GM18867 (cell line): ENCODE measurements around the gene ATP9B.
A peak's percentile ranks its signal among the peaks of the same experiment; 100 is the strongest.

ENCODE experiments used
- ATAC-seq: cut with Tn5 transposase; IDR thresholded peaks from one replicate; pipeline ENCODE4 v1.9.1; 2021; ENCODE audit warnings: mild to moderate bottlenecking, moderate library complexity; ENCODE audit not compliant: unreplicated experiment

Gene ATP9B, protein sequence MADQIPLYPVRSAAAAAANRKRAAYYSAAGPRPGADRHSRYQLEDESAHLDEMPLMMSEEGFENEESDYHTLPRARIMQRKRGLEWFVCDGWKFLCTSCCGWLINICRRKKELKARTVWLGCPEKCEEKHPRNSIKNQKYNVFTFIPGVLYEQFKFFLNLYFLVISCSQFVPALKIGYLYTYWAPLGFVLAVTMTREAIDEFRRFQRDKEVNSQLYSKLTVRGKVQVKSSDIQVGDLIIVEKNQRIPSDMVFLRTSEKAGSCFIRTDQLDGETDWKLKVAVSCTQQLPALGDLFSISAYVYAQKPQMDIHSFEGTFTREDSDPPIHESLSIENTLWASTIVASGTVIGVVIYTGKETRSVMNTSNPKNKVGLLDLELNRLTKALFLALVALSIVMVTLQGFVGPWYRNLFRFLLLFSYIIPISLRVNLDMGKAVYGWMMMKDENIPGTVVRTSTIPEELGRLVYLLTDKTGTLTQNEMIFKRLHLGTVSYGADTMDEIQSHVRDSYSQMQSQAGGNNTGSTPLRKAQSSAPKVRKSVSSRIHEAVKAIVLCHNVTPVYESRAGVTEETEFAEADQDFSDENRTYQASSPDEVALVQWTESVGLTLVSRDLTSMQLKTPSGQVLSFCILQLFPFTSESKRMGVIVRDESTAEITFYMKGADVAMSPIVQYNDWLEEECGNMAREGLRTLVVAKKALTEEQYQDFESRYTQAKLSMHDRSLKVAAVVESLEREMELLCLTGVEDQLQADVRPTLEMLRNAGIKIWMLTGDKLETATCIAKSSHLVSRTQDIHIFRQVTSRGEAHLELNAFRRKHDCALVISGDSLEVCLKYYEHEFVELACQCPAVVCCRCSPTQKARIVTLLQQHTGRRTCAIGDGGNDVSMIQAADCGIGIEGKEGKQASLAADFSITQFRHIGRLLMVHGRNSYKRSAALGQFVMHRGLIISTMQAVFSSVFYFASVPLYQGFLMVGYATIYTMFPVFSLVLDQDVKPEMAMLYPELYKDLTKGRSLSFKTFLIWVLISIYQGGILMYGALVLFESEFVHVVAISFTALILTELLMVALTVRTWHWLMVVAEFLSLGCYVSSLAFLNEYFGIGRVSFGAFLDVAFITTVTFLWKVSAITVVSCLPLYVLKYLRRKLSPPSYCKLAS

DNA sequence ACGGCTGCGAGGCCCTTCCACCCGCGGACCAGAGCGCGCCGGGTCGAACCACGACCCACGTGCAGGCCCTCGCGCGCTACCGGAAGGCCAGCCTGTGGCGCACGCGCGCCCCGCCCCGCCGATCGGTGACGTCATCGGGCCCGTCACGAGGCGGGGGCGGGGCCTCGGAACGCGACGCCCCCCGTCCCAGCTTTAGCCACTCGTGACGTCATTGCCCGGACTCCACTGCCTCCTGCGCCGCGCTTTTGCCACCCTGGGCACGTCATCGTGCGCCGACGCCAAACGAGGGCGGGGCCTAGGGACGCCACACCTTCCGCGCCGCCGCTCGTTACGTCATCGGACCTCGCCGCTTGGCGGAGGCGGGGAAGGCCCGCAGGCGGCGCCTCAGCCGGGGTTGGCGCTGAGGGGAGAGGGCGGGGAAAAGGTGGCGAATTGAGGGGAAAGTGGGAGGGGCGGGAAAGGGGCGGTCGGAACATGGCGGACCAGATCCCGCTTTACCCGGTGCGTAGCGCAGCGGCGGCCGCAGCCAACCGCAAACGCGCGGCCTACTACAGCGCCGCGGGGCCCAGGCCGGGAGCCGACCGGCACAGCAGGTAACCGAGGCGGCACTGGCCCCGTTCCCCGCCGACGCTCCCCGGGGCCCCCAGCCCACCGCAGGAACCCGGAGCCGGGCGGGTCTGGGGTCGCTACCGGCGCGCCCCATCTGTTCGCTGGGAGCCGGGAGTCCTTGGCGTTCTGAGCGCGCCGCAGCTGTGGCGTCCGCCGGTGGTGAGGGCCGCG lies at the start of gene ATP9B:
Gene ATP9B (plus strand): TSS at position 458 of the 780 bp plus-strand sequence. CDS start 17 bp downstream, at position 475.
- ATAC-seq, result peak; percentile 89

DNA sequence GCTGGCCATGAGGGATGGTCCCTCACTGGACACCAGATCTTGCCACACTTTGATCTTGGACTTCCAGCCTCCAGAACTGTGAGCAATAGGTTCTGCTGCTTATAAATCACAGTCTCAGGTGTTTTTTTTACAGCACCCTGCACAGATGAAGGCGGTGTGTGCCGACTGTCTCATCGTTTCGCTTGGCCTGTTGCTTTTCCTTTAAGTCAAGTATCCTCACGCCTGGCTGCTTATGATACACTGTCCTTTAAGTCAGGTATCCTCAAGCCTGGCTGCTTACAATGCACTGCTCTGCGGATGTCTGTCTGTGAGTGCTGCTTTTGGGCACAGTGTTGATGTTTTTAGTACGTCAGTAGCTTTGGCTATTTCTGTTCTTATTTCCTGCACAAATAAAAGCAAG lies 49.3 kb upstream of the ATP9B start:
- no peak for ATAC-seq

DNA sequence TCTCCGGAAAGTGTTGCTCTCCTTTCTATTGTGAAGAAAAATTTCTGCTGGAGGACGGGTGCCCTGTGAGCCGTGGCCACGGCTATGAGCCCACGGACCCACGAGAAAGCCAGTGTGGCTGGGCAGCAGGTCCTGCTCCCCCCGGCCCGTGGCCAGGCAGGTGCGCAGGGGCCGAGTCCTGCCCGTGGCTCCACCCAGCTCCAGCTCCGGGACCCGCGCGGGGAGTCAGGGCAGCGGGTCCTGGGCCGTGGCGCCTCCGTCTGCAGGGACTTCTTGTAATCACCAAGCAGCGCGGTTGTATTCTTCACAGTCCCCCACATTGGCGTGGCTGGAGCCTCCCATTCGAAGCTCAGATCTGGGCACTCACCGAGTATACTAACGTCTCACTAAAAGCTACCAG lies 46.6 kb upstream of the ATP9B start:
- ATAC-seq, result no peak

DNA sequence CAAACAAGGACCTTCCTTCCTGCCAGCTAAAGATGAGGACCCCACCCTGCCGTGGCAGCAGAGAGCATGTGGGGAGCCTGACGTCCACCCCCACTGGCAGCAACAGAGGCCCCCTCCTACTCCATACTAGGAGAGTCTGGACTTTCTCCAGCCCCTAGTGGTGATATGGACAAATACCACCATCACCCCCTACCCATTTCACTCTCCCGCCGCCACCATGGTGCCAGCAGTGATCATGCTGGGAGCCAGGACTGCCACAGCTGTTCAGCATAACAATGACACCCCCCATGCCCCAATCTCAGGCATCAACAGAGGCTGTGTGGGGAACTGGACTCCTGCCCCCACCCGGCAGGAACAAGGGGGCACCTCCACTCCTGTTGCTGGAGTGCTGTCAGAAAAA lies 42.7 kb upstream of the ATP9B start:
- no peak for ATAC-seq

DNA sequence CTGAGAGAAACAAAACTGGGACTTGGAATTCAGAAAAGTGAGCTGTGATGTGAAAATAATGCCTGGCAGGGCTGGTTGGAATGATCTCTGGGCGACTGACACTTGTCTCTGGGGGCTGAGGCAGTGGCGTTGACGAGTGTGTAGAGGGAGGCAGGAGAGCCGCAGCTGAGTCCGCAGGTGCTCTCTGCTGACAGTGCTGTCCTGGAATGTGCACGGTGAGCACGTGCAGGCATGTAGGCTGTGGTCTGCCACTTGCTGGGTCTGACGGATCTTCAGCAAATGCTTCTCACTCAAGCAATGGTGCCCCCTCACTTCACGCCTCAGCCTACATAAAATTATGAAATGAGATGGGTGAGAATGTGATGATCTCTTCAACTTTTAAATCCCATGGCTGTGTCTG lies 38.5 kb upstream of the ATP9B start:
- ATAC-seq, result no peak

DNA sequence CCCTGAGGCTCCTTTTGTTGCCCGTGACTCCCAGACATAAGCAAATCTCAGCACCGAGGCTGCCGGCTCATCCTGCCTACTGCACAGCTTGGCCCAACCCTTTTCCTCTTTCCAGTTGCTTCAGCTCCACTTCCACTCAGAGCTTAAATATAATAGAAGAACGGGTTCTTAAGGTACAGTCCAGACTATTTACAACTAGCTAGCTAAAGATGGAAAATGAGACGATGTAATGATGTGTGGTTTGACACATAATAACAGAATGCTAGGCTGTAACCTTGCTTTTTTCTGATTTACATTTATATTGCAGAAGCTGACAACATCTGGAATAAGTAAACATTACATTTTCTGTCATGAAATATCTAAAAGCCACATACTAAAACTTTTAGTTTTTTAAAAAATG lies 26.9 kb upstream of the ATP9B start:
- no peak for ATAC-seq

DNA sequence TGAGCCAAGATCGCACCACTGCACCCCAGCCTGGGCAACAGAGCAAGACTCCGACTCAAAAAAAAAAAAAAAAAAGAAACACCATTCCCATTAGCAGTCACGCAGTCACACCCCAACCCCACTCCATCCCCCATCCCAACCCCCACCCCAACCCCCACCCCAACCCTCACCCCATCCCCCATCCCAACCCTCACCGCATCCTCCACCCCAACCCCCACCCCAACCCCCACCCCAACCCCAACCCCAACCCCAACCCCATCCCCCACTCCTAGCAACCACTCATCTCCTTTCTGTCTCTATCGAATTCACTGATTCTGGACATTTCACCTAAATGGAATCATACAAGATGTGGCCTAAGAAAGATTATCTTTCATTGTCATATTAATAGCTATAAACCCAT lies 25.9 kb upstream of the ATP9B start:
- ATAC-seq, result no peak

DNA sequence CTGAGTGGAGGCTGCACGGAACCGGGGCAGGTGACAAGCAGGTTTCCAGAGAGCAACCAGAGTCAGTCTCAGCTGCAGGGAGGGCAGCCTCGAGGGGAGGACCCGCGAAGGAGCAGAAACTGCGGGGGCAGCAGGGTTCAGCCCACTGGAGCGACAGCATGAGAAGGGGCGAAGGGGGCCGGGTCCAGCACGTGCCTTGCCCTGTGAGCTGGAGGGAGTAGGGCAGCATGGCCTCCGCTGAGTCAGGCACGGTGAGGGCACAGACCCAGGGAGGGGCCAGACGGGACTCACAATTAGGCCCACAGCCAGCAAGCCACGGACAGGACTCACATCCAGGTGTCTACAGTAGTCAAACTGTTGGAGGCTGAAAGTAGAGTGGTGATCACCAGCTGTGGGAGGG lies 22.7 kb upstream of the ATP9B start:
- ATAC-seq, result no peak

DNA sequence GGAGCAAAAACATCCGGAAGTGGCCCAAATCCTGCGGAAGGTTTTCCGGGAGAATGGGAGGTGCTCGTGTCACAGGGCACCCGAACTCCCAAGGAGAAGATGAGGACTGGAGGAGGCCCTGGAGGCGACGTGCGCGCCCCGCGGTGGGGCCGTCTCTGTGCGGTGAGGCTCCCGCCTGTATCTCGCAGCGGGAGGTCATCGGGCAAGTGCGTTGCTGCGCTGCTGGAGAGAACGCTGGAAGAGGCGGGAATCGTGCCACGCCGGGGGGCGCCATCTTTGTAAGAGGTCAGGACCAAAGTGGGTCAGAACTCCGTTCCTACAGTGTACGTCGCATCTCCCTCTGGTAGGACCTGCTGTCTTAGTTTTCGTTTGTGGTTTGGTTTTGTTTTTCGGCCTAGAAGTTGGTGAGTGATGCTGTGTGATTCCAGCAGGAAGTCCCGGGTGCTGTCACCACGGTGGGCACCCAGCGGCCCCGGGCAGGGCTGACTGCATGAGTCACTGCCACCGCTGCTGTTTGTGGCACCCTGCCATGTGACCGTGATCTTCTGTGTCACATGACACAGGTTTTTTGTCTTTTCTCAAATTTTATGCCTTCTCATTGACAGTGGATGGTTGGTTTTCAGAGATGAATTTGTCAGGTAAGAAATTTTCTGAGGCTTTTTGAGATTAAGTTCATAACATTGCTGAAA lies 21.5 kb upstream of the ATP9B start:
- no peak for ATAC-seq

DNA sequence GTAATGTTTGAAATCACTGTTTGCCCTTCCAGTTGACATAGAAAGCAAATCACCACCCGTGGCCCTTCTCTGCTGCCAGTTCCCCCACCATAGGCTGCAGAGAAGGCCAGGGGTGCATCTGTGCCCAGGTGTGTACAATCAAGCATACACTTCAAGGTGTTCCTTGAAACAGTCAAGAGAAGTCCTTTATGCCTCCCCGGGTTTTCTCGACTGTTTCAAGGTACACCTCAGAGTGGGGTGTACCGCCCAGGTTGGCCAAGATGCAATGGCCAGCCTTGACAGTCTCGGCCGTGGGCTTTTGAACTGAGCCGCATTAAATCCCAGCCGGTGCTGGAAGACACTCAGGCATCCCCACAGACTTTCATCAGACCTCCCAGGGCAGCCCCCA lies 21.0 kb upstream of the ATP9B start:
- no peak for ATAC-seq

DNA sequence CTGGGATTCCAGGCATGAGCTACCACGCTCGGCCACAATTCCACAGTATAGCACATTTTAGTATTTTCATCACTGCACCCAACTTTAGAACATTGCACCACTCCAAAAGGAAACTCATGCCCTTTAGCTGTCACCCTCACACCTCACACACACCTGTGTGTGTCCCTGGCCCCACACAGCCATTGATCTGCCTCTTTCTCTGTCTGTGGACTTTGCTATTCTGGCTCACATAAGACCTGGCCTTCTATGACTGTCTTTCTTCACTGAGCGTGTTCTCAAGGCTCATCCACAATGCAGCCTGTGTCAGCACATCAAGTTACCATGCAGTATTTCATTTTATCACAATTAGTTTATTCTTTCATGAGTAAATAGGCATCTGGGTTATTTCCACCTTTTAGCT lies 19.7 kb upstream of the ATP9B start:
- no peak for ATAC-seq

DNA sequence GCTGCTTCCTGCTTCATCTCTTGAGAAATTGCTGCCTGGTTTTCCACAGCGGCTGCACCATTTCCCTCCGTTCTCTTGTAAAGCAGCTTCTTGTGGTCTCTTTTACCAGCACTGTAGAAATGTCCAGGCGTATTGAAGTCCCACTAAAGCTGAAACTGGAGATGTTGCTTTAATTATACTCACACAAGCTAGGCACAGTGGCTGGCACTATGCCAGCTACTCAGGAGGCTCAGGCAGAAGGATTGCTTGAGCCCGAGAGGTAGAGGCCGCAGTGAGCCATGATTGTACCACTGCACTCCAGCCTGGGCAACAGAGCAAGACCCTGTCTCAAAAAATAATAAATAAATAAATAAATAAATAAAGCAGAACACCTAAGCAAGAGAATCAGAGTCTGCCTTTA lies 19.2 kb upstream of the ATP9B start:
- ATAC-seq, result no peak

DNA sequence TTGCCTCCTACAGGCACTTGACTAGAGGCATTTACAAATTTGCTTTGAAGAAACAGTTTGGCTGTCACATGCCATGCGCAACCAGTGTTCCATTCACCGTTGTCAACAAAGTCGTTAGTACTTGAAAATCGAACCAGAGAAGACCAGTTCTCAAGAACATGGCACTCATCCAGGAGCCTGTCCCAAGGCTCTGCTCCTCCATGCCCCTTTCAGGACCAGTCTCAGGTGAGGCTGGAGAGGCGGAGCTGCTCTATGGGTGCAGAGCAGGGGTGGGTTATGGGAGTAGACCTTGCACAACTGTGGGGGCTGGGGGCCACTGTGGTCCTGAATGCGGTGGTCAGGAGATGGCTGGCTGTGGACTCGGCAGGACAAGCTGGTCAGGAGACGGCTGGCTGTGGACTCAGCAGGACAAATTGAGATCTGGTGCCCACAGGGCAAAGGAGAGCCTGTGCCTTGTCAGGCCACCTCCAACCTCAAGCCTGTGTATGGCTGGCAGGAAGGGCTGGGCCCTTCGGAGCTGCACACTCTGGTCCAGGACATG lies 12.3 kb upstream of the ATP9B start:
- no peak for ATAC-seq

DNA sequence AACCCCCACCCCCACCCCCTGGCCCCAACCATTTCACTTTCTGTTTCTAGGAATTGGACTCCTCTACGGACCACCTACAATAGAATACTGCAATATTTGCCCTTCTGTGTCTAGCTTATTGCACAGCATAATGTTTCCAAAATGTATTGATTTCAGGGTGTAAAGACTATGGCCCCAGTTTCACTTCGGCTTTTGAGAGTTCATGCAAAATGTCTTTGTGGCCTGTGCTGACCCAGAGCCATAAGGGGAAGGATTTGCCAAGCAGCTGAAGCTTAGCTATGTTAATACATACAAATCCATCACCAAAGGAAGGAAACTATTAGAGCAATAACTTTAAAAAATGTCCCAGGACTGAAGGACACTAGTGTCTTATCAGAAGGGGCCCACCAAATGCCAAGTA lies 11.2 kb upstream of the ATP9B start:
- ATAC-seq, result peak; percentile 89

DNA sequence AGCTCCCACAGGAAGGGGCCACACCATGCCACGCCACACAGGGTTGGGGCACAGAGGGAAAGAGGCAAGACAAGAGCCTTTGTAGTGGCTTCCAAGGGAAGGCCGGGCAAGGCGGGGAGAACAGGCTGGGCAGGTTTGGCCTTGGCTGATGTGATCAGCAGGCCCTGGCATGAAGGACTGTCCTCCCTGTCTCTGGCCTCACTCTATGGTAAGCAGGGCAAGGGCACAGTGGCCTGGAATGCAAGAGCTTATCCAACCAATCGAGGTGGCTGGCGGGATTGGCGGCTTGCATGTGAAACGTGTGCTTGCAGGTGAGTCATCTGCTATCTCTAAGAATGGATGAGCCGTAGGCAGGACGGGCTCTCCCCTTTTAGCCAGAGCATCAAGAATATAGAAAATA lies 6.4 kb upstream of the ATP9B start:
- ATAC-seq, result no peak

DNA sequence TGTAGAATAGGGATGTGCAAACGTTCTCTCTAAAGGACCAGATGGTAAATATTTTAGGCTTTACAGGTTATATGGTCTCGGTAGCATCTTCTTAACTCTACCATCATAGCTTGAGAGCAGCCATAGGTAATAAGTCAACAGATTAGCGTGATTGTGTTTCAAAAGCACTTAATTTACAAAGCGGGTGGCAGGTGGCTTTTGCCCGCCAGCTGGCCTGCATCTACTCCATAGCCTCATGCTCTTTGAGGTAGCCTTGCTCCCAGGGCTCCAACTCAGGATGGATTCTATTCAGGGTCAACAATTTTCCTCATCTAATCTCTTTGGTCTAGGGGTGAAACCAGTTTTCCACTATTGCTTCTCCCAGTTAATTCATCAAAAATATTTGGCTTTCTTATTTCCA lies 5.0 kb upstream of the ATP9B start:
- ATAC-seq, result no peak

DNA sequence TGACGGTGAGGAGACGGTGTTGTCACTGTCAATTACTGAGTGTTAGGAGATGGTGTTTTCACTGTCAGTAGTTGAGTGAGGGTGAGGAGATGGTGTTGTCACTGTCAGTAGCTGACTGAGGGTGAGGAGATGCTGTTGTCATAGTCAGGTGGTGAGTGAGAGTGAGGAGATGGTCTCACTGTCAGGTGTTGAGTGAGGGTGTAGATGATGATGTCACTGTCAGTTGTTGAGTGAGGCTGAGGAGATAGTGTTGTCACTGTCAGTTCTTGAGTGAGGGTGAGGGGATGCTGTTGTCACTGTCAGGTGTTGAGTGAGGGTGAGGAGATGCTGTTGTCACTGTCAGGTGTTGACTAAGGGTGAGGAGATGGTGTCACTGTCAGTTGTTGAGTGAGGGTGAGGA lies 3.4 kb upstream of the ATP9B start:
- ATAC-seq, result no peak

DNA sequence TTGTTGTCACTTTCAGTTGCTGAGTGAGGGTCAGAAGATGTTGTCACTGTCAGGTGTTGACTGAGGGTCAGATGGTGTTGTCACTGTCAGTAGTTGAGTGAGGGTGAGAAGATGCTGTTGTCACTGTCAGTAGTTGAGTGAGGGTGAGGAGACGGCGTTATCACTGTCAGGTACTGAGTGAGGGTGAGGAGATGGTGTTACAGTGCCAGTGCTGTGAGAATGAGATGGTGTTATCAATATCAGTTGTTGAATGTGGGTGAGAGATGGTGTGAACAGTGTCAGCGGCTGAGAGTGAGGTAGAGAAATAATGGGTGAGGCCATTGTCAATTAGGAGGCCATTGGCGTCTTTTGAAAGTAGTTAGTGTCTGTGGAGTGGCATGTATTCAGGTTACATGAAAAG lies 1.6 kb upstream of the ATP9B start:
- ATAC-seq, result no peak

DNA sequence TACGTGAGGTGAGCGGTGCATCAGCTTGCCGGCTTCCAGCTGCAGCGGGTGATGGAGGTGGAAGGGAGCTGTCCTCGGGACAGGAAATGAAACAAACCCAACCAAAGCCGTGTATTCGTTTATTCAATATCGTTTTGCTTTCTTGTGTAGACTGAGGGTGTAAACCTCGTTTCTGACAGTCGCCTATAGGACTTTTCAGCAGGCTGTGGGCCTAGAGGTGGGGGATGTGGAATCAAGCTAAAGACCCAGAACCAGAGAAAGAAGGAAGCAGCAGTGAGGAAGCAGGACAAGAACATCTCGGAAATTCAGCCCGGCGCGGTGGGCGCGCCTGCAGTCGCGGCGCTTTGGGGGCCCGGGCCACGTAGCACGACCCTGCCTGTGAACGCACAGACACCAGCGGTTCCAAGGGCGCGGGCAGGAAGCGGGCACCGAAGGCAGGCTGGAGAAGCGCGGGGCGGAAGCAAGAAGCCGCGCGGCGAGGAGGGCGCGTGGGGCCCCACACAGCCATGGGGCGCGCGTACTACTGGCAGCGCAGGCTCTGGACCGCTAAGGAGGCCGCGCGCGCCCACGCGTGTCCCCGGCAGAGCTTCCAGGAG lies 755 bp upstream of the ATP9B start:
- no peak for ATAC-seq

DNA sequence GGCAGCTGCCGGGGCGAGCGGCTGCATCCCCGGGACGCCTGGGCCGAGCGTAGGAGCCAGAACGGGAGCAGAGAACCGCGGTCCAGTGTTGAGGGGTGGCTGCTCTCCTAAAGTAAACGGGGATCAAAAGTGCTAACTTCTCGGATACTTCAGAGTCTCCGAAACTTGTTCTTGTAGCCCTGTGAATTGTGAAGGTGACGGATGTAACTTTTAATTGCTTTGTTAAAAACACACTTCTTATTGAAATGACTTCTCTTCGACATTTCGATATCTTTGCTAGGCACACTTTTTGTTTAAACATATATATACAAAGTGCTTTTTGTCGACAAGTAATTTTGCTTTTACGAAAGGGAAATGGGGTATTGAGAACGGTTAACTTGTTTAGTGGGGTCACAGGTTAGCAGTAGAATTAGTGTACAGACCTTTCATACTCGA lies 540 bp downstream of the ATP9B start:
- peak; percentile 26 for ATAC-seq
